Breast epithelium (tissue), 3 donors: ENCODE data around the gene MSANTD7.

Experiments
- POLR2A ChIP-seq: fragments of 450-650 bp; IDR thresholded peaks from one replicate; pipeline ENCODE4 v1.6.1; 2016; ENCODE audit warnings: antibody characterized with exemption, mild to moderate bottlenecking, moderate library complexity
- POLR2AphosphoS5 ChIP-seq, 3 donors: sonication (generic); formaldehyde crosslinking; IDR thresholded peaks; one replicate each; pipeline ENCODE4 v1.6.1; 2017; ENCODE audit warnings: antibody characterized with exemption in 3 of 3
- TF ChIP-seq, protein P1 (sequence below), 3 donors: fragments of 450-650 bp; IDR thresholded peaks; one replicate each; pipeline ENCODE4 v1.5.1; 2016 to 2017; ENCODE audit warnings: antibody characterized with exemption in 3 of 3, mild to moderate bottlenecking in 3 of 3, moderate library complexity in 3 of 3

DNA sequence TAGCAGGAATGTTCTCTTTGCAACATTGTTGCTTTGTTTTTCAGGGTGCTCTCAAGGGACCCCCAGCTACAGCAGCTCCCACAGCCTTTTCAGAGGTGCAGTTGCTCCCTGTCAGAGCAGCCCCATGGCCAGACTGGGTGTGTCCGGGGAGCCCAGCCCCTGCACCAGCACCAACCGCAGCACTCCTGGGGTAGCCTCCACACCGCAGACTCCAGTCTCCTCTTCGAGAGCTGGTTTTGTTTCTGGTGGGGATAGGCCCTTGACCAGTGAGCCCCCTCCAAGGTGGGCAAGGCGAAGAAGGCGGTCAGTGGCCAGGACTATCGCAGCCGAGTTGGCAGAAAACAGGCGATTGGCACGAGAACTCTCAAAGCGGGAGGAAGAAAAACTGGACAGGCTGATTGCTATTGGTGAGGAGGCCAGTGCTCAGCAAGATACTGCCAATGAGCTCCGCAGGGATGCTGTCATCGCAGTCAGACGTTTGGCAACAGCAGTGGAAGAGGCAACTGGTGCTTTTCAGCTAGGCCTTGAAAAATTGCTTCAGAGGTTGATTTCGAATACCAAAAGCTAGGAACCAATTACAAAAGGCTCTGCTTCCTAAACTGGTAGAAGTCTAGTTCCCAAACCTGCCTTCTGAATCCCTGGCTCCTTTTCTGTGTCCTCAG, 5.4 kb downstream of the MSANTD7 start:
- TF ChIP-seq, protein P1, sequence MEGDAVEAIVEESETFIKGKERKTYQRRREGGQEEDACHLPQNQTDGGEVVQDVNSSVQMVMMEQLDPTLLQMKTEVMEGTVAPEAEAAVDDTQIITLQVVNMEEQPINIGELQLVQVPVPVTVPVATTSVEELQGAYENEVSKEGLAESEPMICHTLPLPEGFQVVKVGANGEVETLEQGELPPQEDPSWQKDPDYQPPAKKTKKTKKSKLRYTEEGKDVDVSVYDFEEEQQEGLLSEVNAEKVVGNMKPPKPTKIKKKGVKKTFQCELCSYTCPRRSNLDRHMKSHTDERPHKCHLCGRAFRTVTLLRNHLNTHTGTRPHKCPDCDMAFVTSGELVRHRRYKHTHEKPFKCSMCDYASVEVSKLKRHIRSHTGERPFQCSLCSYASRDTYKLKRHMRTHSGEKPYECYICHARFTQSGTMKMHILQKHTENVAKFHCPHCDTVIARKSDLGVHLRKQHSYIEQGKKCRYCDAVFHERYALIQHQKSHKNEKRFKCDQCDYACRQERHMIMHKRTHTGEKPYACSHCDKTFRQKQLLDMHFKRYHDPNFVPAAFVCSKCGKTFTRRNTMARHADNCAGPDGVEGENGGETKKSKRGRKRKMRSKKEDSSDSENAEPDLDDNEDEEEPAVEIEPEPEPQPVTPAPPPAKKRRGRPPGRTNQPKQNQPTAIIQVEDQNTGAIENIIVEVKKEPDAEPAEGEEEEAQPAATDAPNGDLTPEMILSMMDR (IDR thresholded peaks at IDR 0.05) = no peak
- no peak for TF ChIP-seq POLR2A
- no peak for TF ChIP-seq POLR2AphosphoS5 (IDR thresholded peaks at IDR 0.05)
